Upper lobe of left lung (tissue), 6 donors: ENCODE data around the gene SLIT1. TPM values are rescaled to one million over a fixed set of nuclear protein-coding genes. Genes with fewer than 3 reads are reported as not detected.
A peak's percentile ranks its signal among the peaks of the same experiment; 100 is the strongest.

Experiments used
- ATAC-seq, 2 donors: fragments of 200-7000 bp; cut with Tn5 transposase; one replicate each; pipeline ENCODE4 v1.9.1; 2022; ENCODE audit warnings: mild to moderate bottlenecking in 2 of 2, moderate library complexity in 2 of 2; ENCODE audit not compliant: low FRiP score in 2 of 2
- DNase-seq, 2 donors: peaks; one replicate each; pipeline ENCODE4 v3.0.0-alpha.2; 2019 to 2020
- H3K27ac ChIP-seq, 4 donors: fragments of 200-600 bp; sonication (generic); one replicate each; pipeline ENCODE4 v1.5.1; 2016 to 2019
- H3K27me3 ChIP-seq, 4 donors: fragments of 200-600 bp; sonication (generic); one replicate each; pipeline ENCODE4 v1.5.1; 2017 to 2019
- H3K36me3 ChIP-seq, 4 donors: fragments of 200-600 bp; sonication (generic); one replicate each; pipeline ENCODE4 v1.5.1; 2016 to 2019
- H3K4me1 ChIP-seq, 4 donors: fragments of 200-600 bp; sonication (generic); one replicate each; pipeline ENCODE4 v1.5.1; 2018 to 2019
- H3K4me3 ChIP-seq, 4 donors: fragments of 200-600 bp; sonication (generic); one replicate each; pipeline ENCODE4 v1.5.1; 2017 to 2019; ENCODE audit warnings: mild to moderate bottlenecking in 2 of 4, moderate library complexity in 1 of 4
- H3K9me3 ChIP-seq, 4 donors: fragments of 200-600 bp; sonication (generic); one replicate each; pipeline ENCODE4 v1.5.1; 2018 to 2019
- CTCF ChIP-seq, 6 experiments: fragments of 450-650 bp in 4 of 6; fragments of 200-600 bp in 2 of 6; sonication (generic) in 2 of 6; IDR thresholded peaks; one replicate each; pipeline ENCODE4 v1.5.1; 2016 to 2019; ENCODE audit warnings: antibody characterized with exemption in 6 of 6
- EP300 ChIP-seq, 4 donors: sonication (generic); formaldehyde crosslinking; IDR thresholded peaks; one replicate each; pipeline ENCODE4 v1.5.1; 2017; ENCODE audit warnings: antibody characterized with exemption in 4 of 4, control low read depth in 2 of 4
- POLR2A ChIP-seq, 4 donors: fragments of 450-650 bp; IDR thresholded peaks; one replicate each; pipeline ENCODE4 v1.5.1; 2016 to 2017; ENCODE audit warnings: antibody characterized with exemption in 4 of 4, mild to moderate bottlenecking in 2 of 4
- POLR2AphosphoS5 ChIP-seq, 2 donors: sonication (generic); formaldehyde crosslinking; IDR thresholded peaks; one replicate each; pipeline ENCODE4 v1.5.1; 2017; ENCODE audit warnings: antibody characterized with exemption in 2 of 2
- WGBS, 2 donors: methylation state at CpG; one replicate each; pipeline ENCODE4 v1.1.5; 2017 to 2018; 5-methylcytosine and 5-hydroxymethylcytosine counted together
- total RNA-seq, 6 donors: library from RNA; depleted of rRNA in 4 of 6; stranded (reverse); fragments of >200 nt in 4 of 6; gene quantifications; one replicate each; pipeline versions ENCODE4 v1.1.0 to v1.2.1, GENCODE V29; 2016 to 2021
- donor health status: DM: no; HTN: no; CAD: no; lungs with moderate emphysema.
- donor health status: DM: no; HTN: yes; CAD: no; lungs with severe emphysema.

Gene SLIT1
- total RNA-seq, 6 donors from 2014 or later = 0.30 to 1.6 (median 0.54) TPM; not detected in 1

GRCh38 chr10:97075961-97076525 lies 109.7 kb downstream of the SLIT1 start:
- no peak for ATAC-seq
- no peak for DNase-seq
- Histone ChIP-seq H3K4me1 (no peaks in the 10 kb centered on the region), H3K4me3 (no peak overlapping the region), H3K27ac (no peak overlapping the region), H3K36me3 (no peaks in the 10 kb centered on the region), H3K27me3 (no peaks in the 10 kb centered on the region), H3K9me3 (no peaks in the 10 kb centered on the region)
- 50 to 66% methylated on average over 2 to 7 of the region's 7 CpGs for WGBS, 2 donors
- TF ChIP-seq POLR2A (IDR thresholded peaks at IDR 0.05) (no peak), POLR2AphosphoS5 (IDR thresholded peaks at IDR 0.05) (no peak), CTCF (IDR thresholded peaks at IDR 0.05) (no peak), EP300 (IDR thresholded peaks at IDR 0.05) (no peak)

GRCh38 chr10:97075421-97075820 lies 110.3 kb downstream of the SLIT1 start:
- ATAC-seq (no peak), DNase-seq (peak in 1 of 2 donors; percentile 19)
- Histone ChIP-seq H3K4me3 (no peak overlapping the region), H3K27ac (no peak overlapping the region), H3K4me1 (no peaks in the 10 kb centered on the region), H3K27me3 (no peaks in the 10 kb centered on the region), H3K9me3 (no peaks in the 10 kb centered on the region), H3K36me3 (no peaks in the 10 kb centered on the region)
- WGBS, 2 donors = 76 to 100% methylated on average over 1 to 7 of the region's 7 CpGs
- no peak for TF ChIP-seq CTCF (IDR thresholded peaks at IDR 0.05)
- no peak for TF ChIP-seq POLR2AphosphoS5 (IDR thresholded peaks at IDR 0.05)
- no peak for TF ChIP-seq EP300 (IDR thresholded peaks at IDR 0.05)
- no peak for TF ChIP-seq POLR2A (IDR thresholded peaks at IDR 0.05)

GRCh38 chr10:97074256-97075145 lies 111.3 kb downstream of the SLIT1 start:
- no peaks in the 10 kb centered on the region for H3K4me1 ChIP-seq
- DNase-seq = peak in 1 of 2 donors; percentile 63
- H3K27ac ChIP-seq = no peak overlapping the region
- H3K4me3 ChIP-seq = no peak overlapping the region
- no peaks in the 10 kb centered on the region for H3K36me3 ChIP-seq
- TF ChIP-seq POLR2AphosphoS5 (IDR thresholded peaks at IDR 0.05) (no peak), EP300 (IDR thresholded peaks at IDR 0.05) (no peak), POLR2A (IDR thresholded peaks at IDR 0.05) (no peak), CTCF (IDR thresholded peaks at IDR 0.05) (no peak)
- 65 to 71% methylated on average over 2 to 14 of the region's 15 CpGs for WGBS, 2 donors
- H3K27me3 ChIP-seq = no peaks in the 10 kb centered on the region
- H3K9me3 ChIP-seq = peaks cover 0 to 6% (median 0%) of the 10 kb centered on the region in 4 donors
- ATAC-seq = no peak

GRCh38 chr10:97072851-97073665 lies 112.7 kb downstream of the SLIT1 start:
- no peaks in the 10 kb centered on the region for H3K36me3 ChIP-seq
- H3K9me3 ChIP-seq = peaks cover 0 to 6% (median 0%) of the 10 kb centered on the region in 4 donors
- H3K4me3 ChIP-seq = no peak overlapping the region
- ATAC-seq = peak; percentile 56 to 77
- WGBS, 2 donors = 42 to 46% methylated on average over 21 of the region's 21 CpGs
- no peaks in the 10 kb centered on the region for H3K27me3 ChIP-seq
- no peak overlapping the region for H3K27ac ChIP-seq
- no peak for TF ChIP-seq EP300 (IDR thresholded peaks at IDR 0.05)
- TF ChIP-seq POLR2AphosphoS5 (IDR thresholded peaks at IDR 0.05) = no peak
- no peak for TF ChIP-seq POLR2A (IDR thresholded peaks at IDR 0.05)
- peak; percentile 66 to 88 (median 78) for TF ChIP-seq CTCF (IDR thresholded peaks at IDR 0.05)
- DNase-seq = peak; percentile 49 to 78
- no peaks in the 10 kb centered on the region for H3K4me1 ChIP-seq
